GM12865 (cell line): Measurements from ENCODE around the gene KANK2.

ENCODE experiments used
- DNase-seq: peaks from one replicate; pipeline ENCODE4 v3.0.0; 2010; ENCODE audit warnings: low read depth
- H3K4me3 ChIP-seq: 2 replicates; pipeline ENCODE4 v1.5.1; 2011; ENCODE audit warnings: mild to moderate bottlenecking, low read depth, low read length, control low read depth
- CTCF ChIP-seq: IDR thresholded peaks from 2 replicates; pipeline ENCODE4 v1.5.1; 2011; ENCODE audit warnings: low read length, control low read depth, low read depth, inconsistent platforms; ENCODE audit not compliant: insufficient read depth; ENCODE audit errors: missing control alignments

The KANK2 gene

DNA sequence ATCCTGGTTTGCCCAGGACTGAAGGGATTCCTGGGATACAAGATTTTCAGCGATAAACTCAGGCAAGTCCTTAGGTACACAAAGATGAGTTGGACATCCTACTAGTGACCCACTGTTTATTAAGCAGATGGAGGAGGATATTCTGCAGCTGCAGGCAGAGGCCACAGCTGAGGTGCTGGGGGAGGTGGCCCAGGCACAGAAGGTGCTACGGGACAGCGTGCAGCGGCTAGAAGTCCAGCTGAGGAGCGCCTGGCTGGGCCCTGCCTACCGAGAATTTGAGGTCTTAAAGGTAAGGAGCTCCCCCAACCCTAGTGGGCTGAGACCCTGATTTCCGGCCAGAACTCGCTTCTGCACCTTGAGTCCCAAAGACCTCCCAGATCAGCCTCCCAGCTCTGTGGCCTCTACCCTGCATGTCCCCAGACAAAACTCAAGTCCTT lies 42.7 kb upstream of the KANK2 start:
- no peak overlapping the region for H3K4me3 ChIP-seq
- no peak for DNase-seq
- TF ChIP-seq CTCF, result no peak

- no peak for TF ChIP-seq CTCF
- no peak for DNase-seq
- H3K4me3 ChIP-seq, result no peak within 1 kb of the TSS
Measured at GRCh38 chr19:11239377-11240000, 42.1 kb upstream of the KANK2 start, which contains the start of gene ANGPTL8. Gene ANGPTL8, plus strand, starts transcription at chr19:11239619. Its CDS starts 19 bp downstream, at chr19:11239638.

DNA sequence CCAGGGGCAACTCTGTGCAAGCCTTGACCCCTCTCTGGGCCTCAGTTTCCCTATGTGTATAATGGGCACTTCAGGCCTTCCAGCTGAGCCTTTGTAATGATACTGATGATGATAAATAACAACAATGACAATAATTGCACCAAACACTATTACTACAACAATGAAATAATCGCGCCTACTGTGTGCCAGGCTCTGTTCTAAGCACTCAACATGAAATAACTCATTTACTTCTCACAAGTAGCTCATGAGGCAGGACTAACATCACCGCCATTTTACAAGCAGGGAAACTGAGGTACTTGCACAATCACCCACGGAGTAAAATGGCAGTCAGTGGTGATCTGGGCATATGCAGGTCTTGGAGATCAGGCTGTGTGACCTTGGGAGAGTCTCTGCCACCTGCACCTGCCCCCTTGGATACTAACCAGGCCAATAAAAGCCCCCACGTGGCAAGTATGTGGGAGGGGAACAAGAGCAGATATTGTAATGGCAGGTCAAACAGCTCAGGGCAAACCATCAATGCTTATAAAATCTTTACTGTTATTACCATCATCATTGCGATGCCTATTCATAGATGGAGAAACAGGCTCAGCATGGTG lies 41.5 kb upstream of the KANK2 start:
- no peak overlapping the region for H3K4me3 ChIP-seq
- no peak for TF ChIP-seq CTCF
- DNase-seq, result no peak

GRCh38 chr19:11238041-11238440 lies 40.7 kb upstream of the KANK2 start:
- no peak for DNase-seq
- H3K4me3 ChIP-seq, result no peak overlapping the region
- TF ChIP-seq CTCF, result no peak

GRCh38 chr19:11237321-11237720 lies 40.0 kb upstream of the KANK2 start:
- no peak for TF ChIP-seq CTCF
- H3K4me3 ChIP-seq, result no peak overlapping the region
- no peak for DNase-seq

- no peak overlapping the region for H3K4me3 ChIP-seq
- no peak for TF ChIP-seq CTCF
- no peak for DNase-seq
Measured at GRCh38 chr19:11236324-11237301, 39.3 kb upstream of the KANK2 start.
